ENCODE measurements around the gene AHCY. TPM values are rescaled to one million over a fixed set of nuclear protein-coding genes. Genes with fewer than 3 reads are reported as not detected.

AHCY gene
- total RNA-seq, 6 experiments from 2014 or later, result 66.5 to 142 (median 111) TPM

DNA sequence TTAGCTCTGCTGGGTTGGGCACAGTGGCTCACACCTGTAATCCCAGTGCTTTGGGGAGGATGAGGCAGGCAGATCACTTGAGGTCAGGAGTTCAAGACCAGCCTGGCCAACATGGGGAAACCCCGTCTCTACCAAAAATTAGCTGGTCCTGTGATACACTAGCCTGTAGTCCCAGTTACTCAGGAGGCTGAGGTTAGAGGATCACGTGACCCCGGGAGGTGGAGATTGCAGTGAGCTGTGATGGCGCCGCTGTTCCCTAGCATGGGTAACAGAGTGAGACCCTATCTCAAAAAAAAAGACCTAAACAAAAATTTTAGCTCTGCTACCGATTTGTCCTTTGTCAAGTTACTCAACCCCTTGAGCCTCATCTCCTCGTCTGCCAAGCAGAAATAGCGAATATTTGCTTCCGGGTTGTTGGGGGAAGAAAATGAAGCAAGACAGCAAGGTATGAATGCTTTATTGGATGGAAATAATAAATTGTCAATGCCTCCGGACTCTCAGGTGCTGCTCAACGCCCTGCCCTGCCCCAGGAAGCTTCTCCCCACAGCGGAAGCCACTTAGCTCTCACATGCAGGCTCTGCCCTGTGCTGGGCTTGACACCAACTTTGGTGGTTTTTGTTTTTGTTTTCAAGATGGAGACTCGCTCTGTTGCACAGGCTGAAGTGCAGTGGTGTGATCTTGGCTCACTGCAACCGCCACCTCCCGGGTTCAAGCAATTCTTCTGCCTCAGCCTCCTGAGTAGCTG, 35.0 kb upstream of the AHCY start:
- Histone ChIP-seq H3K36me3 (no peaks in the 10 kb centered on the region), H3K27me3 (no peaks in the 10 kb centered on the region), H3K27ac (no peak overlapping the region), H3K4me1 (peaks cover 0 to 10% (median under 1%) of the 10 kb centered on the region in 4 donors), H3K4me3 (no peak overlapping the region), H3K9me3 (no peaks in the 10 kb centered on the region)
- TF ChIP-seq, protein P1, sequence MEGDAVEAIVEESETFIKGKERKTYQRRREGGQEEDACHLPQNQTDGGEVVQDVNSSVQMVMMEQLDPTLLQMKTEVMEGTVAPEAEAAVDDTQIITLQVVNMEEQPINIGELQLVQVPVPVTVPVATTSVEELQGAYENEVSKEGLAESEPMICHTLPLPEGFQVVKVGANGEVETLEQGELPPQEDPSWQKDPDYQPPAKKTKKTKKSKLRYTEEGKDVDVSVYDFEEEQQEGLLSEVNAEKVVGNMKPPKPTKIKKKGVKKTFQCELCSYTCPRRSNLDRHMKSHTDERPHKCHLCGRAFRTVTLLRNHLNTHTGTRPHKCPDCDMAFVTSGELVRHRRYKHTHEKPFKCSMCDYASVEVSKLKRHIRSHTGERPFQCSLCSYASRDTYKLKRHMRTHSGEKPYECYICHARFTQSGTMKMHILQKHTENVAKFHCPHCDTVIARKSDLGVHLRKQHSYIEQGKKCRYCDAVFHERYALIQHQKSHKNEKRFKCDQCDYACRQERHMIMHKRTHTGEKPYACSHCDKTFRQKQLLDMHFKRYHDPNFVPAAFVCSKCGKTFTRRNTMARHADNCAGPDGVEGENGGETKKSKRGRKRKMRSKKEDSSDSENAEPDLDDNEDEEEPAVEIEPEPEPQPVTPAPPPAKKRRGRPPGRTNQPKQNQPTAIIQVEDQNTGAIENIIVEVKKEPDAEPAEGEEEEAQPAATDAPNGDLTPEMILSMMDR (IDR thresholded peaks at IDR 0.05), result no peak
- no peak for TF ChIP-seq POLR2A (IDR thresholded peaks at IDR 0.05)
- intact Hi-C loops (cut with DNase I), result no loop called here
- DNase-seq (no peak), ATAC-seq (peak in 1 of 4 donors; percentile 27)
- 85% methylated on average over 4 of the region's 15 CpGs for WGBS (ENCODE audit: insufficient coverage, low coverage, low lambda C conversion rate, missing lambda C conversion rate)

DNA sequence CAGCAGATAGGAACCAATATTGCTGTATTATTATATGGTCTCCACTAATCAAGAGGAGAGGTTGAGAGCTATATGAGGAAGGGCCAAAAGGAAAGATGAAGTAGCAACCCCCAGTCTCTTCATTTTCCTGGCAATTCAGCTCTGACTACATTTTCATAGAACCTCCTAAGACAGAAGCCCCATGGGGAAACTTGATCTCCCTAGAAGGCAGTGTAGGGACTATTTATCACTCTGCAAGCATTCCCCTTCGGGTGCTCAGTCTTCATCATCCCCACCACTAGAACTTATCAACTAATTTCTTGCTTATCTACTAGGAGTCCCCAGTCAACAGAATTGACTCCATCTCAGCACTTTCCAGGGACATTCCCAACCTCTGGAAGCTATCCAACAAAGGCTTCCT, 34.4 kb upstream of the AHCY start:
- TF ChIP-seq, protein P1 (IDR thresholded peaks at IDR 0.05), result no peak
- TF ChIP-seq POLR2A (IDR thresholded peaks at IDR 0.05), result no peak
- DNase-seq (no peak), ATAC-seq (no peak)
- Histone ChIP-seq H3K4me3 (no peak overlapping the region), H3K9me3 (no peaks in the 10 kb centered on the region), H3K36me3 (no peaks in the 10 kb centered on the region), H3K27me3 (no peaks in the 10 kb centered on the region), H3K27ac (no peak overlapping the region), H3K4me1 (peaks cover 0 to 10% (median 0%) of the 10 kb centered on the region in 4 donors)
- 36% methylated on average over 1 of the region's 1 CpG for WGBS (ENCODE audit: insufficient coverage, low coverage, low lambda C conversion rate, missing lambda C conversion rate)
- intact Hi-C loops (cut with DNase I), result no loop called here

DNA sequence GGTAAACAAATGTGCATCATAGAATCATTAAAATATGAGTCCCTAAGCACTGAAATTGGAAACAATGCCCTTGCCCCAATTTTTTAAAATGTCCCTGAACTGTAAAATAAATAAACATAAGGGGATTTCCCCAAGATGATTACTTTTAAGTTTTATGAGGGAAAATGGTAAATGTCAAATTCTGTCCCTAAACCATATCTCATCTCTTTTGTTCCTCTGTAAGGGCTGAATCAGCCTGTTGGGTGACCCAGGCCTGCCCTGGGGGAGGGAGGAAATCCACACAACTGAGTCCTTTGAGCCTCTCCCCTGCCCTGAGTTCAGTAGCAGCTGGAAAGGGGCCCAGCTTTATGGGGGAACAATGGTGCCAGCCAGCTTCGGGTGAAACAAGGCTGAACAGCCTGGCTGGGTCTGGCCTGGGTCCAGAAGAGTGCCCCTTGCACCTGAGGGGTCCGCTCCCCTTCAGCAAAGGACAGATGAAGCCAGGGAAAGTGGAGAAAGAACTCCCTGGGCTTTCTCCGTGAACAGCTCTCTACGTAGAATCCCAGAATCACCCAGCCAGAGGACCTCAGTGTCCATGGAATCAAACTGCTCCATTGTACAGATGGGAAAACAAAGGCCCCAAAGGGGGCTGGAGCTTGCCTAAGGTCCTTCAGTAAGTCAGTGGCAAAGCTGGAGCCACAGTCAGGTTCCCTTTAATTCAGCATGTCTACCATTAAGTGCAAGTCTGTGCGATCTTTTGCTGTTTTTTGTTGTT, 31.7 kb upstream of the AHCY start:
- Histone ChIP-seq H3K36me3 (no peaks in the 10 kb centered on the region), H3K27ac (no peak overlapping the region), H3K4me3 (no peak overlapping the region), H3K9me3 (no peaks in the 10 kb centered on the region), H3K4me1 (peaks cover 0 to 20% (median 0%) of the 10 kb centered on the region in 4 donors), H3K27me3 (no peaks in the 10 kb centered on the region)
- ATAC-seq (peak in 2 of 4 donors; percentile 24 to 27), DNase-seq (peak in 1 of 3 donors; percentile 47)
- TF ChIP-seq, protein P1 (IDR thresholded peaks at IDR 0.05), result no peak
- TF ChIP-seq POLR2A (IDR thresholded peaks at IDR 0.05), result no peak
- intact Hi-C loops (cut with DNase I), result no loop called here
- 76% methylated on average over 3 of the region's 5 CpGs for WGBS (ENCODE audit: insufficient coverage, low coverage, low lambda C conversion rate, missing lambda C conversion rate)

DNA sequence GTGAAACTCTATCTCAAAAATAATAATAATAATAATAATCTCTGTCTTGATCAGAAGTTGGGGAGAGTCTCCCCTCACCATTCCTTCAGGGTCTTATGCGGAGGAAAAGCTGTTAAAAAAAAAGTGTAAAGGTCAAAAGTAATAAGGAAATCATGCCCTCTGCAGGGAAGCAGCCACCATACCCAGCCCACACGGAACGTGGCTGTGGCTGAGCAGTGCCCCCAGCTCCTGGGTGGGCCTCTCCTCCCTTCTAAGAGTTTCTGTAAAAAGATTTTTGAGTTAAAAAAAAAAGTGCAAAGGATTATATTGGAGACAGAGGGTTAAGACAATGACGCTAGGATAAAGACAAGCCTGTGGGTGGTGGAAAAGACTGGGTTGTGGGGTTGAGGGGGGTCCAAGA, 30.6 kb upstream of the AHCY start:
- Histone ChIP-seq H3K4me1 (peaks cover 0 to 20% (median 0%) of the 10 kb centered on the region in 4 donors), H3K27ac (no peak overlapping the region), H3K4me3 (no peak overlapping the region), H3K27me3 (no peaks in the 10 kb centered on the region), H3K36me3 (no peaks in the 10 kb centered on the region), H3K9me3 (no peaks in the 10 kb centered on the region)
- ATAC-seq, result no peak
- intact Hi-C loops (cut with DNase I), result no loop called here
- DNase-seq, result no peak
- 88% methylated on average over 4 of the region's 4 CpGs for WGBS (ENCODE audit: insufficient coverage, low coverage, low lambda C conversion rate, missing lambda C conversion rate)
- no peak for TF ChIP-seq POLR2A (IDR thresholded peaks at IDR 0.05)
- TF ChIP-seq, protein P1 (IDR thresholded peaks at IDR 0.05), result no peak
